Hippocampal formation (tissue), 2 donors: ENCODE data around the gene KANTR.
"Not testable (repeated sequence)": the region's sequence is repeated elsewhere in the genome, so short reads cannot be mapped to it uniquely, and the experiment has no call there.

Source experiments
- DNase-seq, 2 donors: peaks; one replicate each; lab custom pipeline; 2025; lab: John Stamatoyannopoulos, UW

KANTR gene

DNA sequence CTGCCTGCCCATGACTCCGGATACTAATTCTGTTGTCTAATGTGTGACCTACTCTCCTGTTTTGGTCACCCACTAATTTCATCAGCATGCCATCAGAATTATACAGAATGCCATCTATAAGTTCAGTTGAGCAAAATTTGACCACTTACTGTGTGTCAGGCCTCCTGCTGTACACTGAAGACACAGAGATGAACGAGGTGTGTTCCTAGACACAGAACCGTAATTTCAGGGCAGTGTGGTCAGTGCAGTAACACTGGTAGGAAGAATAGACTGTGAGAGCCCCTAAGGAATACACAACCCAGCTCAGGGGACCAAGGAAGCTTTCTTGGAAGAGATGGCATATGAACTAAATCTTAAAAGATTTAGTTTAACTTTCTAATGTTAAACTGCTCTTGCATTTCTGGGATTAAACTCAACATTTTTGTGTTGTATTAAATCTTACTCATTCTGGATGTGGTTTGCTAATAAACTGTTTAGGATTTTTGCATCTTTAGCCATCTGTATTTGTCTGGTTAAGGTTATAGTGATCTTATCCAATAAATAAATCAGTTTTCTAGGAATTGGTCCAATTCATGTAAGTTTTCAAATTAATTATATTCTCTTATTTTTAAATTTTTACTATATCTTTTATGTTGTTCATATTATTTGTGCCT lies 34.3 kb downstream of the KANTR start:
- DNase-seq, result no peak

GRCh38 chrX:53133400-53133799 lies 39.5 kb downstream of the KANTR start:
- no peak for DNase-seq

DNA sequence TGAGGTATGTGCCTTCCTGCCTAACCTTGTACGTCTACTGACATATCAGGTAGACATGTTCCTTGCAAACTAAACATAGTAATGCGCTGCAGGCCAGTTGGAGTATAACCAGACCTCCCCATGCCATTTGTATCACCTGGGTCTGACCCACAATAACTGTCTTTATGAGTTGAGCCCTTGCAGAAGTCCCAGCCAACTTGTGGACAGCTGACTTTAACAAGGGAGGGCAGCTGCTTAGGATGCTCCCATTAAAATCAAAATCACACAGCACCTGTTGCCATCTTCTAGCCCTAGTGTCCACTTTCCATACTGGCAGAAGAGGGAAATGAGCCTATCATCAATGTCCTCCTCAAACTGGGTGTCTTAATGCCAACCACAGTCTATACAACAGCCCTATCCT lies 41.6 kb downstream of the KANTR start:
- DNase-seq, result no peak

- no peak for DNase-seq
These were observed 59.6 kb downstream of the KANTR start for GRCh38 chrX:53153581-53153980.

DNA sequence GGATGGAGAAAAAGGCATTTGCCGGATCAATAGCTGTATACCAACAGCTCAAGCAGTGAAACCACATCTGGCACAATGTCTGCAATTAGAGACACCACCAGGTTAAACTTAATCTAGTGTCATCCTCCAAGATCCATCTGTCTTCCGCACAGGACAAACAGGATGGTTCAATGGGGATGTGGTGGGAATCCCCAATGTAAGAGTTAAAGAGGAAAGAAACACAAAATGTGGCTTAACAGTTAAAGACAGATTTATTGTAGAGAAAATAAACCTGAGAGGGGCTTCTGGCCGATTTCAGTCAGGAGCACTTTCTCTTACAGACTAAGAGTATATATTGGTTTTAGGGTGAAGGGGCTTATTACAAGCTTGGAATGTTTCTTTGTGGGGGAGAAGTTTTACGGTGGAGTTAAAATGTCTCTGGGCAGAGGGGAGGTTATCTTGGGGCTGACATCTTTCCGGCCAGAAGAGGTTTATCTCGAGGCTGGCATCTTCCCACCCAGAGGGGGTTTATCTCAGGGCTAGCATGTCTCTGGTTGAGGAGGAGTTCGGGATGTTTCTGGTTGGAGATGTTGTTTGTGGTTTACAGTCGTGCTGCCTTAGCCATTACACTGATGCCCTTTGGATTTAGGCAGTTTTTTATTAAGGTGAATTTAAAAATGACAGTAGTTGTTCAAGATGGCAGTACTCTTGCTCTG lies 61.7 kb downstream of the KANTR start:
- no peak for DNase-seq

- DNase-seq, result no peak
These were observed 62.3 kb downstream of the KANTR start for GRCh38 chrX:53156207-53156596.

DNA sequence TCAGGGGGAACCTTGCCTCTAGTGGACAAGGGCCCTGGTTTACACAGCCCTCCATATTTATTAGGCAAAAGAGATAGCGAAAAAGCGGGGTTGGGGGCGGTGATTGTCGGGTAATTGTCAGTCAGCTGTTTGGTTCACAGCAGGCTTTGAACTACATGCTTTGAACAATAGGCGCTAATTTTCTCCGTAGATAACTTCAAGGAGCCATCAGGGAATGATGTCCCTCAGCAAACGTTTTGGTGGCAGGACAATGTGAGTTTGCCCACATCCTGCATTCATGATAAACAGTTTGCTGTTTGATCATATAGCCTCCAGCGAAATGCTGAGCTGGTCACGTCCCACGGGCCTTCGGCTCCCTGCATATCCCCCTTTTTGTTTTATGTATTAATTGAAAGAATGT lies 65.2 kb downstream of the KANTR start:
- DNase-seq, result no peak

DNA sequence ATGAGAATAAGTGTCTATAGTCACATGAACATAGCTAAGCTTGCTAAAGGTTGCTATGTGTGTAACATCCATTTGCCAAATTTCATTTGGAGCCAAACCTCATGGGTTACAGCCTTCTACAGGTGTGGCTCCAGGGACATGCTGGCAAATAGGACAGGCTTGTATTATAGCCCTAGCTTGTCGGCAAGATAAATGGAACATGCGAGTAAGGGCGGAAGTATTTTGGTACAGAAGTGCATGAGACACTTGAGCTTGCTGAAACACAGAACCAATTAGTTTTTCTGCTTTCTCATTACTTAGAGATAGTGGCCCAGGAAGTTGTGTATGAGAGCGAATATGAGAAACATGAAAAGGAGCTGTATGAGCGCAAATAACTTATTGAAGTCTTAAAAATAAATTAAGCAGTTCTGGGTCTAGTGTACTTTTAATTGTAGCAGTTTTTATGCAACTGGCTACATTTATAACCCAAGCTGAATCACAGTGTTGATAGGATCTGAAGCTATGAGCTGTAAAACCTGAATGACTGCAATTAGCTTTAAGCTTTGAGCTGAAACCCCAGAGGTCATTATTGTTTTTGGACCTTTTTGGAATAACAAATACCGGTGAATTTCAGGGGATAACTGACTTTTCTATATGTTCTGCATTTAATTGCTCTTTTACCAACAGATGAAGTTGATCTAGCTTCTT lies 66.5 kb downstream of the KANTR start:
- DNase-seq, result no peak

- DNase-seq, result no peak
These were observed 69.5 kb downstream of the KANTR start for GRCh38 chrX:53163436-53163835.

DNA sequence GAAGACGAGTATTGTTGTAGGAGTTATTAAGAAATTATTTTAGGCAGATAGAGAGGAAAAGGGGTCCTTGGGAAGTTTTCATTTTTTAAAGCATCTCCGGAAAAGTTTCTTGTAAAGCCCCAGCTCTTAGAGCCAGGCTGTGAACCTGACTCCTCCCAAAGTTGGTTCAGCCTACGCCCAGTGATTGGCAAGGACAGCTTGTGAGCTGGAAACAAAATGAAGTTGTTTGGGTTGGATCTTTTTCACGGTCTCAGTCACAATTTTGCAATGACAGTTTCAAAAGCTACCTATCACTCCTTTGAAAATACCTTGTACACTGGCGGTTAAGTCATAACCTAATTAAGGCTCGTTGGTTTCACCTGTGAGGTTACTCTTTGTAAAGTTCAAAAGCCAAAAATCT lies 70.6 kb downstream of the KANTR start:
- not testable (repeated sequence) for DNase-seq

DNA sequence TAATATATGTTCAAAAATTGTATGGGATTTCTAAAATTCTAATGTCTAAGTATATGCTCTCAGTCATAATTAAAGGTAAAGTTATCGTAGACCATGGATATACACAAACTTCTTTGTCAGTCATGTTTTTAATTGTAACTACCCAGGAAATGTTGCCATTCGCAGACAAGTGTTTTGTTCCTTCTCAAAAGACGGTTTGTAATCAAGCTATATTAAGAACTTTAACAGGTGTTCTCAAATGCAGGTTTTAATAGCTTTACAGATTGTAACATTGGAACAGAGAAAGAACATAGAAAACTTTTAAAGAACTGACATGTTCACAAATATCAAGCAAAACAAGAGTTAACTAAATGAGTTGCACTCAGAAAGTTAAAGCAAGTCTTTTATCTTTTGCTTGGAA lies 72.2 kb downstream of the KANTR start:
- no peak for DNase-seq

GRCh38 chrX:53171356-53171755 lies 77.4 kb downstream of the KANTR start:
- DNase-seq, result no peak
